Stimulated activated CD8-positive, alpha-beta memory T cell treated with anti-CD3 and anti-CD28 coated beads, Interleukin-2, amount 100 ng/mL, for 1 hour (primary cell): ENCODE data around the gene ADAD2.
"Not testable (repeated sequence)": the region's sequence is repeated elsewhere in the genome, so short reads cannot be mapped to it uniquely, and the experiment has no call there.

Experiments used
- DNase-seq, 2 donors: peaks; one replicate each; pipeline ENCODE4 v3.0.0-alpha.2; 2020; ENCODE audit warnings: low read depth in 2 of 2

The ADAD2 gene

DNA sequence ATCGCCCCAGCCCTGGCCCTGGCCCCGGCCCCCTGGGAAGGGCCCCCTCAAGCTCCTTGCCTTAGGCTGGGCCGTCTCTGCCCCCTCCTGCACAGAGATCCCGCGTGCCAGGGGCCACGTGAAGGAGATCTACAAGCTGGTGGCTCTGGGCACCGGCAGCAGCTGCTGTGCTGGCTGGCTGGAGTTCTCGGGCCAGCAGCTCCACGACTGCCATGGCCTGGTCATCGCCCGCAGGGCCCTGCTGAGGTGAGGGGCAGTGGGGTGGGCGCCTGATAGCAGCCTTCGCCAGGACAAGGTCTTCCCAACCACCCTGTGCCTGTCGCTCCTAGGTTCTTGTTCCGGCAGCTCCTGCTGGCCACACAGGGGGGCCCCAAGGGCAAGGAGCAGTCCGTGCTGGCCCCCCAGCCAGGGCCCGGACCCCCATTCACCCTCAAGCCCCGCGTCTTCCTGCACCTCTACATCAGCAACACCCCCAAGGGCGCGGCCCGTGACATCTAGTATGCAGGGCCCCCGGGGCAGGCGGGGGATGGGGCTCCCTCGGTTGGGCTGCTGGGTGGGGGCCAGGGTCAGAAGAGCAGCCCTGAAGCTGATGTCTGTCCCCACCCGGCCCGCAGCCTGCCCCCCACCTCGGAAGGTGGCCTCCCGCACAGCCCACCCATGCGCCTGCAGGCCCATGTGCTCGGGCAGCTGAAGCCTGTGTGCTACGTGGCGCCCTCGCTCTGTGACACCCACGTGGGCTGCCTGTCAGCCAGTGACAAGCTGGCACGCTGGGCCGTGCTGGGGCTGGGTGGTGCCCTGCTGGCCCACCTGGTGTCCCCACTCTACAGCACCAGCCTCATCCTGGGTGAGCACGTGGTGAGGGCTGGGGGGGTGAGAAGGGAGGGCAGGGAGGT, 4.5 kb downstream of the ADAD2 start:
- no peak for DNase-seq

DNA sequence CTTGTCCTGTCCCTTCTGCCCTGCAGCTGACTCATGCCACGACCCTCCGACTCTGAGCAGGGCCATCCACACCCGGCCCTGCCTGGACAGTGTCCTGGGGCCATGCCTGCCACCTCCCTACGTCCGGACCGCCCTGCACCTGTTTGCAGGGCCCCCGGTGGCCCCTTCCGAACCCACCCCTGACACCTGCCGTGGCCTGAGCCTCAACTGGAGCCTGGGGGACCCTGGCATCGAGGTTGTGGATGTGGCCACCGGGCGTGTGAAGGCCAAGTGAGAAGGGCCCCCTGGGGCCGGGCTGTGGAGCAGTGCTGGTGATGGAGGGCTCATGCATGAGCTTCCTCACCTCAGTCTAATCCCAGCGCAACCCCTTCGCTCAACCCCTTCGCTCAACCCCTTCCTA, 5.1 kb downstream of the ADAD2 start:
- no peak for DNase-seq

DNA sequence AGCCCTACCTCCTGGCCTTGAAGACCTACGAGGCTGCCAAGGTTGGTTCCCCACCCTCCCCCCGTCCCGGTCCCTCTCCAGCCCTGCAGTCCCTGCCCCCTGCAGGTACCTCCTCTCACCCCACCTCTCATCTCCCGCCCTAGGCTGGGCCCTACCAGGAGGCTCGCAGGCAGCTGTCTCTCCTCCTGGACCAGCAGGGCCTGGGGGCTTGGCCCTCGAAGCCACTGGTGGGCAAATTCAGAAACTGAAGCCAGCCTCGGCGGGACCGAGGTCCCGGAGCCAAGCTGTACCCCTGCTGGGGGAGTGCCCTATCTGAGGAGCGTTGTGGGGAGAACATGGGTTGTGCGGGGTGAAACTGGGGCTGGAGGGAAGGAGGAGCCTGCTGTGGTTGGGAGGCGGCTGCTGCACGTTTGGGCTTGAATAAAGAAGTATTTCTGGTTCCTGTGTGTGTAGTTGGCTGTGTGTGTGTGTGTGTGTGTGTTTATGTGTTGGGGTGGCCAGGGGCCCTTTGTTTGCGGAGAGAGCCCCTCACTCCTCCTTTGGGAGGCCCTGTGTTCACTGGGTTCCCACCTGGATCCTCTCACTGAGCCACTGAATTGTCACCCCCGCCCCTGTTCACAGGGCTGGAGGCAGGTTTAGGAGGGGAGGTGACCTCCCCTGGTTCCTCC, 5.9 kb downstream of the ADAD2 start:
- DNase-seq = no peak

DNA sequence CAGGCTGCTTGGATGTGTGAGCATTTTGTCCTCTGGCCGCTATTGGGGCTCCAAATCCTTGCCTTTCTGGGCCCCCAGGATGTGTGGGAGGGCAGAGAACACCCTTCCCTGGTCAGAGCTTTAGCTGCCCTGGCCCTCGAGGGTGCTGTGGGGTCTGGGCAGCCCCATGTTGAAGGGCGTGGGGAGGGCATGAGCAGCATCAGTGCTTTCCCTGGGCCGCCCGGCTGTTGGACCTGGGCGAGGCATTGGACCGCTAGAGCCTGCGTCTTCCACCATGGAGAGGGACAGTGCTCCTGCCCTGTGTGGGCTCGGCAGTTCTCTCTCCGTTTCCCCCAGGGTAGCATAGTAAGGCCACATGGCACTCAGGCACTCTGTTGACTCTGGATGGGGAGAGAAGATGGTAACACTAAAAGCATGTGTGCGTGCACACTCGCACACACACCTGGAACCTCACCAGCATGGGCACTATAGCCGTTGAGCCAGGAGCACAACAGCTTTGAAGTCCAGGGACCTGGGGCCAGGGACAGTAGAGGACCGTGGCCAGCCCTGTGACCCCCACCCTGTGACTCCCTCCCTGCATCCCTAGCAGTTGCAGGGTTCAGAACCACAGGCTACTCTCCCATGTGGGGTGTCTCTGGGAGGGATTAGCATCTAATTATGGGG, 6.6 kb downstream of the ADAD2 start:
- no peak for DNase-seq

DNA sequence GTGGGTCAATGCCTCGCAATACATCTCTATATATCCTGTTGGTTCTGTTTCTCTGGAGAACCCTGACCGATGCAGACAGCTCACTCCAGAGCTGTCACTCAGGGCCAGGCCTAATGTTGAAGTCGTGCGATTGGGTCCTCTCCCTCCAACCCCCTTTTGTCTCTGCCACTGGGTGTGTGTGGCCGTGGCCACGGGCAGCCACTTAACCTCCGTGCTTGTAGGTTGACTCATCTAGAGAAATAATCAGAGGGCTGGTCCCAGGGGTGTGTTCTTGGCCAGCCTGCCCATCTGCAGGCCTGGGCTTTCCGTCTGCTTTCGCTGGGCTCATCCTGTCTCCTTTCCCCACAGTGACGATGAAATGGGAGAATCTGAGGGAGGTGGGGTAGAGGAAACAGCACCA, 7.4 kb downstream of the ADAD2 start:
- no peak for DNase-seq

DNA sequence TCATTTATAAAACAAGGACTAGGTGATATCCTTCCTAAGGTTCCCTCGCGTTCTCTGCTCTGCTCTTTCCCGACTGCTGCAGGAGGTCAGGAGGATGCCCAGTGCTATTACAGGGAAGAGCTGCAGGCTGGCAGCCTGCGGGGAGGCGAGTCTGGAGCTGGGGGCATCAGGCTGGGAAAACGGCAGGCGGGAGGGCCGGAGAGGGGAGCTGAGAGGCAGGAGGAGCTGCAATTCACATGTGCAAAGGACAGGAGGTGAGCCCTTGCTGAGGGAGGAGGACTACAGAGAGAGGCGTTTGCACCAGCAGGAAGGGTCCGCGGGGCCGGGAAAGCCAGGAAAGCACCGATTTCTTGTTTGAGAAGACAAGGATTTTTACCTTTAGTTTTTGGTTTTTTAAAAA, 8.1 kb downstream of the ADAD2 start:
- no peak for DNase-seq

DNA sequence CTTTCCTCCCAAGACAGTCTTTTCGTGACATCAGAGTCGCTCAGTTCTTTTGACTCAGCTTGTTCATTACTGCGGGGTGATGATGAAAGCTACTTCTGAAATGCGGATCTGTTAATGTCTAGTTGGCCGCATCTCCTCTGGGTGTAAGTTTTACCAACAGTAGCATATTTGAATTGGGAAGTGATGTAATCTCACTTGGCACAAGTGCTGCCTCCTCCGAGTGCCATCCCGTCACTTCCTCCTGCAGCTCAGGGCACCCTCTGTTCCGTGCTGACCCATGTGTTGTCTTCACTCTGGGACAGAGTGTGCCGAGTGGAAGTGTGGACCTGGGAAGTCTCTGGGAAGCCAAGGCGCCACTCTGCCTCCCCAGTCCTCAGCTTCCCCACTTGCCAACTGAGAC, 8.9 kb downstream of the ADAD2 start:
- DNase-seq = no peak

DNA sequence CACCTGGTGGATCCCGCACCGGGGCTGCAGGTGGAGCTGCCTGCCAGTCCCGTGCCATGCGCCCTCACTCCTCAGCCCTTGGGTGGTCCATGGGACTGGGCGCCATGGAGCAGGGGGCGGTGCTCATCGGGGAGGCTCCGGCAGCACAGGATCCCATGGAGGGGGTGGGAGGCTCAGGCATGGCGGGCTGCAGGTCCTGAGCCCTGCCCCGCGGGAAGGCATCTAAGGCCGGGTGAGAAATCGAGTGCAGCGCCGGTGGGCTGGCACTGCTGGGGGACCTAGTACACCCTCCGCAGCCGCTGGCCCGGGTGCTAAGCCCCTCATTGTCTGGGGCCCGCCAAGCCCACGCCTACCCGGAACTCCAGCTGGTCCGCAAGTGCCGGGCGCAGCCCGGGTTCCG, 13.6 kb downstream of the ADAD2 start:
- not testable (repeated sequence) for DNase-seq

DNA sequence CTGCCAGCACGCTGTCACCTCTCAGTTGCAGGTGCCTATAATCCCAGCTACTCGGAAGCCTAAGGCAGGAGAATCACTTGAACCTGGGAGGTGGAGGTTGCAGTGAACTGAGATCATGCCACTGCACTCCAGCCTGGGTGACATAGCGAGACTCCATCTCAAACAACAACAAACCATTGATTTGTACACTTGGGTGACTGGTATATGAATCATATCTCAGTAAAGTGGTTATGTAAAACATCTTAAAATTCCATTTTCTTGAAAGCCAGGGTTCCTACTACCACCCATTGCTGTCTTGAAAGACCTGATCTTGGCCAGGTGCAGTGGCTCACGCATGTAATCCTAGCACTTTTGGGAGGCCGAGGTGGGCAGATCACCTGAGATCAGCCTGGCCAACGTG, 14.2 kb downstream of the ADAD2 start:
- not testable (repeated sequence) for DNase-seq

DNA sequence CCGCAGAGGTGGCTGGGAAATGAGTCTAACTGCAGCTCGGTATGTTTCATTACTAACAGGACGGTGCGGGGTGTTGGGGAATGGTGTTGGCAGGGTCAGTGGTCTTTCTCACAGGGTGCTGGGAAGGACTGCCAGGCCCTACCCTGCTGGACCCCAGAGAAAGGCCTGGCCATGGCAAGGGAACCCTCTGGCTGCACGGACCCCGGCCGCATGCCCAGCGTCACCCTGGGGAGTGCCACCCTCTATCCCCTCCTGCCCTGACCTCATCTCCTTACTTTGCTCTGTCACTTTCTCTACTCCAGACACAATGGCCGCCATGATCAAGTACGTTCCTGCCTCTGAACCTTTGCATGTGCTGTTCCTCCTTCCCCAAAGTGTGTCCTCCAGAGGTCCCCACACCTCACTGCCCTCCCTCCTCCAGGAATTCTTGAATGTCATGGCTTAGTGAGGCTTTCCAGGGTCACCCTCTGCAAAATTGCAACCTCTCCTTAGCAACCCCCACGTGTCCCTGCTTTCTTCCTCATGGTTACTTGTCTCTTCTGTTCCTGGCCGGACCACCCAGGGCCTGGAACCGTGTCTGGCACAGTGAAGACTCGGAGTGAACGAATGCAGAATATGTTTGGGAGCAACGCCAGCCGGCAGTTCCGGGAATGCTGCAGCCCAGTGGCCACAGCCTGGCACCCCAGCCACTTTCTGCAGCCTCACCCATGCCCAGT, 15.2 kb downstream of the ADAD2 start:
- no peak for DNase-seq

DNA sequence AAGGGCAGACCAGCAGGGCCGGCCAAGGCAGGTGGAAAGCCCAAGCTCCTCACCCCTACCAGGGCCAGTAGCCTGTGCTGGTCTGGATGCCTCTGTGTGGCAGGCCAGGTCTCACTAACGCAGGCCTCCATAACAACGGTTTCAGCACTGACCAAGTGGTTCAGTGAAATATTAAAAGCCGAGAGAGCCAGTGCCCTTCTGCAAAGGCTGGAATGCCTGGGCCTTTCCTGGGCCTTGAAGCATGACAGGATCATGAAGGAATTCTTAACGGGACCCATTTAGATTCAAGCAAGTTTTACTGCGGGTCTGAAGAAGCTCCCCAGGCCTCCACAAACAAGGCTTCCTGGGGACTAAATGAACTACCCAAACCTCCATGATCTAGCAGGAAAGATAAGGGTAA, 16.3 kb downstream of the ADAD2 start:
- DNase-seq = no peak

DNA sequence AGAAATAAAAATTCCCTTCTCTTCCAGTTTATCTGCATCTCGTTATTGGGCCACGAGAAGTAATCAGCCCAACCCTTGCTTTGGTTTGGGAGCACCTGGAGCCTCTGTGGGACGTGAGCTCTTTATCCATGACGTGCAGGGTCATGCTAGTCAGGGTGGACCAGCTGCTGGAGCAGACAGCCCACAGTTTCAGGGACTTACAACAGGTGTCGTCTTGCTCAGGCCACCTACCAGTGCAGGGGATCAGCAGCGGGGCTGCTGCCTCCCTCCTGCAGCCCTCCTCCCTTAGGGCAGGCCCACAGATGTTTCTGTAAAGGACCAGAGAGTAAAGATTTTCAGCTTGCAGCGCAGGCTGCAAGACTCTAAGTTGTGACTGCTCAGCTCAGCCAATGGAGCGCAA, 16.9 kb downstream of the ADAD2 start:
- DNase-seq = no peak

DNA sequence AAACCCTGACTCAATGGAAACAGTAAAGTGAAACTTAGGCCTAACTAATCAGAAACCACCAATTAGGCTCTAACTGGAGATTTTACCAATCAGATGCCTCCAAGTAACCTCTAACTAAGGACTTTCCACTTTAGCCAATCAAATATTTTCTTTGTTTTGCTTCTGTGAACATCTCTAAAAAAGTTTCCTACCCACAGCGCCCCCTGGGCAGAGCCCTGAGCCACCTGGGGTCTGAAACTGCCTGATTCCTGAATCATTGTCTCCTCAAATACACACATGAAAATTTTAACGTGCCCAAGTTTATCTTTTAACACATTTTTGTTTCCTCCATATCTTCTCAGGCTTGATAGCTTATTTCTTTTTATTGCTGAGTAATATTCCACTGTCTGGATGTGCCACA, 19.0 kb downstream of the ADAD2 start:
- DNase-seq = no peak

DNA sequence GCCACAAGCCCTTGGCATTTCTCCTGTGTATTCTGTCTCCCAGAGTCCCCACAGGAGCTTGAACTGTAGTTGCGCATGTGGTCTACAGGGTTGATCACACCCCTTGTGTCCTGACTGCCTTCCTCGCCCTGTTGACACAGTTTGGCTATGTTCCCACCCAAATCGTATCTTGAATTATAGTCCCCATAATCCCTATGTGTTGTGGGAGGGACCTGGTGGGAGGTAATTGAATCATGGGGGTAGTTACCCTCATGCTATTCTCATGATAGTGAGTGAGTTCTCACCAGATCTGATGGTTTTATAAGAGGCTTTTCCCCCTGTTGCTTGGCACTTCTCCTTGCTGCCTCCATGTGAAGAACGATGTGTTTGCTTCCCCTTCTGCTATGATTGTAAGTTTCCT, 21.2 kb downstream of the ADAD2 start:
- no peak for DNase-seq

DNA sequence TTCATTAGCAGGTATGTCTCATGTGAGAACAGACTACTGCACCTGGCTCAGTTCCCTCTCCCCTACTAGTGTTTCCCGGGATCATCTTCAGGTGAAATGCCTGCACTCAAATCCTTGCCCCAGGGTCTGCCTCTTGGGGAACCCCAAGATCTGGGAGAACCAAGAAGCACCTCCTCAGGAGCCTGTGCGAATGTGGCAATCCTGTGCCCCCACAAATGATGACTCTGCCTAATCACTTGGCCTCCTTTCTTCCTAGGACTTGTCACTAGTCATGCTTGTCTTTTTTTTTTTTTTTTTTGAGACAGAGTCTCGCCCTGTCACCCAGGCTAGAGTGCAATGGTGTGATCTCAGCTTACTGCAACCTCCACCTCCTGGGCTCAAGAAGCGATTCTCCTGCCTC, 21.7 kb downstream of the ADAD2 start:
- DNase-seq = no peak

DNA sequence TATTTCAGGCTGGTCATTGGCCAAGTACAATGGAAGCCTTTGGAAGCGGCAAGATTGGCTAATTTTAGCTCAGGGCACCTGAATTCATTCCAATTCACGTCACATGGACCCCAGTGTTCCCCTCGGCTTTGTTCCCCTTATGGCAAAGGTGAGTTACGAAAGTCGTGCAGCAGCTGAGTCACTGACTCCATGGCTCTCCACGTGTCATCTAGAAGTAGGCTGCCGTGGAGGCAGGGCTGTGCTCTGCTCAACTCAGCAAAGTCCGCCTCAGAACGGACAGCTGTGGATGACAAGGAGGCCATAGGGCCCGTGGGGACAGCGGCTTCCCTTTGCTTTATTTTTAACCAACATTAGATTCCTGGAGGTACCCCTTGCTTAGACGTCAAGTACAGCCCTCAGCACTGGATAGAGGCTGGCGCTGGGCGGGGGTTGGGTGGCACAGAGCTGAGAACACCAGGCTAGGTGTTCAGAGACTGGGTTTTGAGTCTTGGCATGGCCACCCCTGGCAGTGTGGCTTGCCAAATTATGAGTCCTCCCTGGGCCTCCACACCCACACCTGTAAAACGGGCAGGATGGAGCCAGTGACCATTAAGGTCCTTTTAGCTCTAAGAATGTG, 23.6 kb downstream of the ADAD2 start:
- DNase-seq = no peak

DNA sequence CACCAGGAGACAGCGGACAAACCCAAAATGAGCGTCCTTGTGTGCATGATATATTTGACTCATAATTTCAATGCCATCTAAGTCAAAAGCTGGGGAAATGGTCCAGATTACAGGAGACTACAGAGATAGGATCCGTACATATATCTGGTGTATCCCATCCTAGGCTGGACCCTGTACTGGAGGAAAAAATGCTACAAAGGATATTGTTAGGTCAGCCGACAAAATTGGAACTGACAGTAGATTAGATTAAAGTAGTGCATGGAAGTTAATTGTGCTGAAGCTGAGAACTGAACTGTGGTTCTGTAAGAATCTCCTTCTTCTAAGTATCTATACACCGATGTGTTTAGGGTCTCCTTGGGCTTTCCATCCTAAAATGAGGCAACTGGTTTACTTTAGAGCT, 24.6 kb downstream of the ADAD2 start:
- no peak for DNase-seq

DNA sequence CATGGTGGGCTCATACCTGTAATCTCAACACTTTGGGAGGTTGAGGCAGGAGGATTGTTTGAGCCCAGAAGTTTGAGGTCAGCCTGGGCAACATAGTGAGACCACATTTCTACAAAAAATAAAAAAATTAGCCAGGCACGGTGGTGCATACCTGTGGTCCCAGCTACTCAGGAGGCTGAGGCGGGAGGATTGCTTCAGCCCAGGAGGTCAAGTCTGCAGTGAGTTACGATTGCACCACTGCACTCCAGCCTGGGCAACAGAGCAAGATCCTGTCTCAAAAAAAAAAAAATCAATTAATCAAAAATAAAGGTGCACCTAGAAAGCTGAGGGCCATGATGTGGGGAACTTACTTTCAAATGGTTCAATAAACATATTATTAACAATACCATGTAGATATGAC, 25.2 kb downstream of the ADAD2 start:
- not testable (repeated sequence) for DNase-seq

DNA sequence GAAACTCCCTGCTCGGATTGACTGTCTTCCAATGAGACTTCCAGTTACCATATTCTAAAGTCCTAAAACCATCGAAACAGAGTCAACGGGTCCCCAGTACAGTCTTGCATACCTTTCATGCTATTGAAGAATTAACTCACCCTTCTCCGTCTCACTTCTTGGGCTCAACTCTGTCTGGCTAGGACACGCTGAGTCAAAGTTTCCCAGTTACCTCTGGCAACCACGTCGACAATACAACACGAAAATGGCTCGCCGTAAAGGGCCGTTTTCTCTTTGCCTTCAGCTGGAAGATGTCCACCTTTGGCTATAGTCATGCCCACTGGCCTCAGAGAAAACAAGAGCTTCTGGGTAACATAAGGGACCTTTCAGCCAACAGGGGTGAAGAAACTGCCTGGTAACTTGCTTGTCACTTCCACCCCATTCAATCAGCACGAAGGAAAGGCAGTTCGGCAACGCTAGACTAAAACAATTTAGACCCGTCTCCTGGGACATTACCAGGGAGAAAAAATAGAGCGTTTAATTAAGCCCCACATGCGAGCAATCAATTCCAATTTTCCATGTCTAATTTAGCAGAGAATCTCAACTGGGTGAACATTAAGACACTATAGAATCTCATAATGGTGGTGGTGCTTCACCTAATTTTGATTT, 27.3 kb downstream of the ADAD2 start:
- DNase-seq = no peak

DNA sequence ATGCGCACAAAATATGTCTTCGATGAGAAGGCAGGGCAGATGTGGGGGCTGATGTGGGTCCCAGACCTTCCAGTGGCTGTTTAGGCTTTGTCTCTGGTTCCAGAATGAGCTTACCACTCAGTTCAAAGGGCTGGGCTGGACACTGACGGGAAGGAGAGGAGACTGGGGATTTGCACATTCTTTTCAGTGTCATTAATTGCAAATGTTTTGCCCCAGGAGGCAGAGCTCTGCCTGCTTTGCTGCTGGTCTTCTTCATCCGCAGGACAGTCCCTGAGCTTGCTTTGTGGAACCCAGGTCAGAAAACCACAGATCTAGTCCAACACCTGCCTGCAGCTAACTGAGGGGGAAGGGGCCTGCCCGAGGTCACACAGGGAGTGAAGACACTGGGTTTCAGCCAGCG, 28.0 kb downstream of the ADAD2 start:
- no peak for DNase-seq

DNA sequence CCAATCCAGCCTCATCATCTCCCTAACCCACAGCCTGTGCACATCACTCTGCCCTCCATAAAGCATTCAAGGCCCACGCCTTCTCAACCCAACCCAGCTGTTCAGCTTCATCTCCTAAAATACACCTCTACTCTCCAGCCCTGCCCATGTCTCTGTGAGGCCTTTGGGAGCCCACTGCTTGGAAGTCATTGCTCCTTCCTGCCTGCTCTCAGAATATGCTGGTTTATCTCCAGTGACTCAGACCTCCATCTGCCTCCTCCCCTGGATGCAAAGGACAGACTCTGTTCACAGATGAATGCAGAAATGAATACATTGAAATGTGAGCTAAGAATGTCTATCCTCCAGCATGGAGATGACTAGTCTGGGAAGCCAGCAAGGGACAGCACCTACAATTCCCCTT, 29.9 kb downstream of the ADAD2 start:
- DNase-seq = no peak
